Measurements from ENCODE around the gene TMPRSS4.

The TMPRSS4 gene

GRCh38 chr11:118169300-118170140 lies 92.6 kb downstream of the TMPRSS4 start:
- Mint-ChIP-seq H3K36me3 (ENCODE audit: insufficient read depth) (peaks cover 7% of the 10 kb centered on the region), H3K4me3 (no peak overlapping the region), H3K27me3 (peaks cover 31 to 69% of the 10 kb centered on the region in 2 donors), H3K9me3 (no peaks in the 10 kb centered on the region), H3K27ac (no peak overlapping the region), H3K4me1 (ENCODE audit: low read depth in 2 of 2) (no peaks in the 10 kb centered on the region)
- DNase-seq = no peak
- no peak for ATAC-seq (replicated peaks)

GRCh38 chr11:118170231-118170630 lies 93.4 kb downstream of the TMPRSS4 start:
- H3K27ac Mint-ChIP-seq = no peak overlapping the region
- H3K4me3 Mint-ChIP-seq = no peak overlapping the region
- no peaks in the 10 kb centered on the region for H3K4me1 Mint-ChIP-seq (ENCODE audit: low read depth in 2 of 2)
- H3K9me3 Mint-ChIP-seq = no peaks in the 10 kb centered on the region
- peaks cover 36 to 72% of the 10 kb centered on the region in 2 donors for H3K27me3 Mint-ChIP-seq
- no peak for DNase-seq
- peaks cover 7% of the 10 kb centered on the region for H3K36me3 Mint-ChIP-seq (ENCODE audit: insufficient read depth)
- ATAC-seq (replicated peaks) = no peak

GRCh38 chr11:118170882-118171268 lies 94.0 kb downstream of the TMPRSS4 start:
- Mint-ChIP-seq H3K27me3 (peaks cover 40 to 77% of the 10 kb centered on the region in 2 donors), H3K9me3 (no peaks in the 10 kb centered on the region), H3K36me3 (ENCODE audit: insufficient read depth) (peaks cover 6% of the 10 kb centered on the region), H3K27ac (no peak overlapping the region), H3K4me3 (no peak overlapping the region), H3K4me1 (ENCODE audit: low read depth in 2 of 2) (no peaks in the 10 kb centered on the region)
- ATAC-seq (replicated peaks) (no peak), DNase-seq (no peak)
